Parathyroid adenoma (tissue), 2 donors: ENCODE measurements around the gene FAM222B.

Experiments
- H2AFZ ChIP-seq: fragments of 300-600 bp; sonication (generic); one replicate; pipeline ENCODE4 v1.7.0; 2017; ENCODE audit warnings: antibody characterized with exemption, mild to moderate bottlenecking
- H3K27ac ChIP-seq: fragments of 300-600 bp; sonication (generic); one replicate; pipeline ENCODE4 v1.7.0; 2017
- H3K27me3 ChIP-seq: fragments of 300-600 bp; sonication (generic); one replicate; pipeline ENCODE4 v1.7.0; 2017; ENCODE audit warnings: low read length; ENCODE audit not compliant: control insufficient read depth, insufficient read depth
- H3K36me3 ChIP-seq: fragments of 300-600 bp; sonication (generic); one replicate; pipeline ENCODE4 v1.7.0; 2017; ENCODE audit warnings: low read length; ENCODE audit not compliant: control insufficient read depth, insufficient read depth
- H3K4me1 ChIP-seq: fragments of 300-600 bp; sonication (generic); one replicate; pipeline ENCODE4 v1.7.0; 2017; ENCODE audit warnings: control low read depth
- H3K4me2 ChIP-seq: fragments of 300-600 bp; sonication (generic); one replicate; pipeline ENCODE4 v1.7.0; 2017; ENCODE audit warnings: low read length
- H3K4me3 ChIP-seq: fragments of 300-600 bp; sonication (generic); one replicate; pipeline ENCODE4 v1.7.0; 2017; ENCODE audit warnings: low read depth, low read length
- H3K79me2 ChIP-seq: fragments of 300-600 bp; sonication (generic); one replicate; pipeline ENCODE4 v1.7.0; 2017; ENCODE audit warnings: control low read depth
- H3K9ac ChIP-seq: fragments of 300-600 bp; sonication (generic); one replicate; pipeline ENCODE4 v1.7.0; 2017; ENCODE audit warnings: mild to moderate bottlenecking
- H3K9me3 ChIP-seq: fragments of 300-600 bp; sonication (generic); one replicate; pipeline ENCODE4 v1.7.0; 2017; ENCODE audit warnings: low read length; ENCODE audit not compliant: control insufficient read depth
- TF ChIP-seq, protein P1 (sequence below): fragments of 300-600 bp; sonication (generic); IDR thresholded peaks from one replicate; pipeline ENCODE4 v1.7.0; 2017; ENCODE audit warnings: antibody characterized with exemption, mild to moderate bottlenecking
- donor health status: primary hyperparathyroidism.

FAM222B gene

DNA sequence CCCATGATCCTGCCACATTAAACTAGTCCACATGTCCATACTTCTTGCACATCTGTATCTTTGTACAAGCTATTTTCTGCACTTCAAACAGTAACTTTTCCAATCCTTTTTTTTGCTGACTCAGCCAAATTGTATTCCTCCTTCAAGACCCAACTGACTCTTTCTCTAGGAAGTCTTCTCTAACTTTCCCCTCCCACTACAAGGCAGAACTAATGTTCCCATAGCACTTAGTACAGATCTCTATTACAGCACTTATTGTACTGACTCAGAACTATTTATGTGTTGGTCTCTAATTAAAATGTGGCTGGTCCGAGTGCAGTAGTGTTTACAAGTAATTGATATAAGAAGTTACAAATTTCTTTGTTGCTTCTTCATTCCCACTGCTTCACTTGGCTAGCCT, 8.2 kb downstream of the FAM222B start:
- Histone ChIP-seq H3K36me3 (no peaks in the 10 kb centered on the region), H3K27ac (no peak overlapping the region), H2AFZ (no peak overlapping the region), H3K4me3 (no peak overlapping the region), H3K9ac (no peak overlapping the region), H3K79me2 (peaks cover 49% of the 10 kb centered on the region), H3K4me1 (no peaks in the 10 kb centered on the region), H3K9me3 (no peaks in the 10 kb centered on the region), H3K27me3 (no peaks in the 10 kb centered on the region), H3K4me2 (no peak overlapping the region)
- TF ChIP-seq, protein P1, sequence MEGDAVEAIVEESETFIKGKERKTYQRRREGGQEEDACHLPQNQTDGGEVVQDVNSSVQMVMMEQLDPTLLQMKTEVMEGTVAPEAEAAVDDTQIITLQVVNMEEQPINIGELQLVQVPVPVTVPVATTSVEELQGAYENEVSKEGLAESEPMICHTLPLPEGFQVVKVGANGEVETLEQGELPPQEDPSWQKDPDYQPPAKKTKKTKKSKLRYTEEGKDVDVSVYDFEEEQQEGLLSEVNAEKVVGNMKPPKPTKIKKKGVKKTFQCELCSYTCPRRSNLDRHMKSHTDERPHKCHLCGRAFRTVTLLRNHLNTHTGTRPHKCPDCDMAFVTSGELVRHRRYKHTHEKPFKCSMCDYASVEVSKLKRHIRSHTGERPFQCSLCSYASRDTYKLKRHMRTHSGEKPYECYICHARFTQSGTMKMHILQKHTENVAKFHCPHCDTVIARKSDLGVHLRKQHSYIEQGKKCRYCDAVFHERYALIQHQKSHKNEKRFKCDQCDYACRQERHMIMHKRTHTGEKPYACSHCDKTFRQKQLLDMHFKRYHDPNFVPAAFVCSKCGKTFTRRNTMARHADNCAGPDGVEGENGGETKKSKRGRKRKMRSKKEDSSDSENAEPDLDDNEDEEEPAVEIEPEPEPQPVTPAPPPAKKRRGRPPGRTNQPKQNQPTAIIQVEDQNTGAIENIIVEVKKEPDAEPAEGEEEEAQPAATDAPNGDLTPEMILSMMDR = no peak

DNA sequence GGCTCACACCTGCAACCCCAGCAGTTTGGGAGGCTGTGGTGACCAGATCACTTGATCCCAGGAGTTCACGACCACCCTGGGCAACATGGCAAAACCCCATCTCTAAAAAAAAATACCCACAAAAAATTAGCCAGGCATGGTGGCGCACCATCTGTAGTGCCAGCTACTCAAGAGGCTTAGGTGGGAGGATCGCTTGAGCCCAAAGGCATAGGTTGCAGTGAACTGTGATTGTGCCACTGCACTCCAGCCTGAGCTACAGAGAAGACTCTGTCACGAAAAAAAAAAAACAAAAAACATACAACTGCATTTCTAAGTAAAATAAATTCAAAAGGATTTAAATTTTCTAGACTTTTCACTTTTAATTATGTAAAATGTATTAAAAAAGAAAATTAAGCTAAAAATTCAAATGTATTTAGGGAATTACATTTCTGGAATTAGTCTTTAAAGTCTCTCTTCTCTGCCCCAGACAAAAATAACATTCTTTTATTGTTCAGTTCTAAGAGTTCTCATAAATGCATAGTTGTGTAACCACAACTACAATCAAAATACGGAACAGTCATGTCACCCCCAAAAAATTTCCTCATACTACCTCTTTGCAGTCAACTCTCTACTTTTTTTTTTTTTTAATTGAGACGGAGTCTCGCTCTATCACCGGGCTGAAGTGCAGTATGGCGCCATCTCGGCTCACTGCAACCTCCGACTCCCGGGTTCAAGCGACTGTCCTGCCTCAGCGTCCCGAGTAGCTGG, 14.1 kb downstream of the FAM222B start:
- Histone ChIP-seq H3K27me3 (no peaks in the 10 kb centered on the region), H3K4me3 (no peak overlapping the region), H3K36me3 (no peaks in the 10 kb centered on the region), H3K9me3 (no peaks in the 10 kb centered on the region), H2AFZ (no peak overlapping the region), H3K27ac (no peak overlapping the region), H3K4me2 (no peak overlapping the region), H3K9ac (no peak overlapping the region), H3K79me2 (peaks cover 37% of the 10 kb centered on the region), H3K4me1 (no peaks in the 10 kb centered on the region)
- TF ChIP-seq, protein P1 = no peak

DNA sequence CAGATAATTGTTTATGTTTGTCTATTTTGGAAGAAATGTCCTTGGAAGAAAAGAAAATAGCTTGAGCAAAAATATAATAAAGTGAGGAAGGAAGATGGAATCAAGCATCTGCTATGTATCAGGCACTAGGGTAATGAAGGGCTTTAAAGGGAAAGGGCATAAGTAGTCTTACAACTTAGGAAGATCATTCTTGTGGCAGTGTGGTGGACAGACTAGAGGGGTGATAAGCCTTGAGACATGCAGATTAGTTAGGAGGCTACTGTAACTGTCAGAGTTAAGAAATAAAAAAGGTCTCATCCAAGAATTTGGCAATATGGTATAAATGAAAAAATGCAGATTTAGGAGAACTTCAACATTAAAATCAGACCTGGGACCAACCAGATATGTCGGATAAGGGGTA, 14.9 kb downstream of the FAM222B start:
- H3K36me3 ChIP-seq = no peaks in the 10 kb centered on the region
- H2AFZ ChIP-seq = no peak overlapping the region
- H3K79me2 ChIP-seq = peaks cover 37% of the 10 kb centered on the region
- no peaks in the 10 kb centered on the region for H3K9me3 ChIP-seq
- no peak overlapping the region for H3K4me2 ChIP-seq
- H3K4me1 ChIP-seq = no peaks in the 10 kb centered on the region
- H3K27me3 ChIP-seq = no peaks in the 10 kb centered on the region
- TF ChIP-seq, protein P1 = no peak
- no peak overlapping the region for H3K27ac ChIP-seq
- no peak overlapping the region for H3K4me3 ChIP-seq
- H3K9ac ChIP-seq = no peak overlapping the region

- Histone ChIP-seq H3K4me3 (no peak overlapping the region), H3K27ac (no peak overlapping the region), H3K9ac (no peak overlapping the region), H3K9me3 (no peaks in the 10 kb centered on the region), H3K4me2 (no peak overlapping the region), H3K36me3 (no peaks in the 10 kb centered on the region), H2AFZ (no peak overlapping the region), H3K27me3 (no peaks in the 10 kb centered on the region), H3K4me1 (no peaks in the 10 kb centered on the region), H3K79me2 (peaks cover 23% of the 10 kb centered on the region)
- TF ChIP-seq, protein P1 = no peak
These were observed 23.0 kb downstream of the FAM222B start for GRCh38 chr17:28819582-28819981.

DNA sequence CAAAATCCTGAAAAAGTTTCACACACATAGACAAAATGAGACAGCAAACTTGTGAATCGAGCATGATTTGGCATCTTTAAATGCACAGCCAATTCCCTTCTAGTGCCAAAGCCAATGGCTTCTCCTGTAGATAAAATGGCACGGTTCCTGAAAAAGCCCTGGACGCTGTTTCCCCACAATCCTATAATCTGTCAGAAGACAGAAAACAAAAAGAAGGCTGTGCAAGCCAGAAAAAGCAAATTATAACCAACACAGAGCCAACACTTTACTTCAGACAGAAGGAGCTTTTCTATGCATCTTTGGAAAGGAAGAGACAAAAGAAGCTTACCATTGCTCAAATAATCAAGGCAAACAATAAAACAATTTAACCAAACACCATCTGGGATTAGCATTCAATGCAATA, 23.8 kb downstream of the FAM222B start:
- Histone ChIP-seq H3K9me3 (no peaks in the 10 kb centered on the region), H3K9ac (no peak overlapping the region), H3K79me2 (peaks cover 29% of the 10 kb centered on the region), H3K4me2 (no peak overlapping the region), H2AFZ (no peak overlapping the region), H3K27ac (no peak overlapping the region), H3K4me1 (no peaks in the 10 kb centered on the region), H3K36me3 (no peaks in the 10 kb centered on the region), H3K27me3 (no peaks in the 10 kb centered on the region), H3K4me3 (no peak overlapping the region)
- TF ChIP-seq, protein P1 = no peak
